OCI-LY1 (cell line): ENCODE measurements around the gene KRT32.

ENCODE experiments used
- H2AFZ ChIP-seq: fragments of 200-600 bp; sonication (generic), shearing (Covaris generic); 2 replicates; pipeline ENCODE4 v1.6.0; 2014; ENCODE audit warnings: antibody characterized with exemption, mild to moderate bottlenecking, low read length
- H3F3A ChIP-seq: fragments of 200-600 bp; sonication (generic), shearing (Covaris generic); 2 replicates; pipeline ENCODE4 v1.6.0; 2014; ENCODE audit warnings: mild to moderate bottlenecking, antibody characterized with exemption, low read length, moderate library complexity; ENCODE audit not compliant: insufficient read depth
- H3K27ac ChIP-seq: fragments of 200-600 bp; sonication (generic); 2 replicates; pipeline ENCODE4 v1.5.1; 2014; ENCODE audit warnings: low read length, mixed run types, mild to moderate bottlenecking, low read depth; ENCODE audit not compliant: poor library complexity, severe bottlenecking
- H3K27me3 ChIP-seq: fragments of 200-600 bp; sonication (generic); 2 replicates; pipeline ENCODE4 v1.6.0; 2014; ENCODE audit warnings: antibody characterized with exemption, mild to moderate bottlenecking, low read length, moderate library complexity; ENCODE audit not compliant: insufficient read depth
- H3K36me3 ChIP-seq: fragments of 200-600 bp; sonication (generic); 2 replicates; pipeline ENCODE4 v1.6.1; 2014; ENCODE audit warnings: mild to moderate bottlenecking, antibody characterized with exemption, low read length, moderate library complexity, mixed read lengths; ENCODE audit not compliant: insufficient read depth
- H3K4me1 ChIP-seq: fragments of 200-600 bp; sonication (generic); 2 replicates; pipeline ENCODE4 v1.5.1; 2014; ENCODE audit warnings: mild to moderate bottlenecking, low read length, moderate library complexity; ENCODE audit not compliant: insufficient read depth, severe bottlenecking
- H3K4me2 ChIP-seq: fragments of 200-600 bp; sonication (generic), shearing (Covaris generic); 2 replicates; pipeline ENCODE4 v1.6.1; 2014; ENCODE audit warnings: low read length
- H3K4me3 ChIP-seq: fragments of 200-600 bp; sonication (generic); 2 replicates; pipeline ENCODE4 v1.5.1; 2014; ENCODE audit warnings: low read length, low read depth, mild to moderate bottlenecking, mixed read lengths; ENCODE audit not compliant: poor library complexity, severe bottlenecking
- H3K79me2 ChIP-seq: fragments of 200-600 bp; shearing (Covaris generic); 2 replicates; pipeline ENCODE4 v1.6.1; 2016; ENCODE audit warnings: mixed run types, low read length, mixed read lengths; ENCODE audit not compliant: insufficient read depth
- H3K9ac ChIP-seq: fragments of 200-600 bp; sonication (generic), shearing (Covaris generic); 2 replicates; pipeline ENCODE4 v1.6.1; 2014; ENCODE audit warnings: mild to moderate bottlenecking, low read length, mixed read lengths
- H3K9me2 ChIP-seq: fragments of 200-600 bp; sonication (generic), shearing (Covaris generic); 2 replicates; pipeline ENCODE4 v1.6.1; 2014; ENCODE audit warnings: low read depth, mild to moderate bottlenecking, low read length, mixed read lengths
- H3K9me3 ChIP-seq: fragments of 200-600 bp; shearing (Covaris generic); 2 replicates; pipeline ENCODE4 v1.6.1; 2014; ENCODE audit warnings: low read length, mixed read lengths
- H4K20me1 ChIP-seq: fragments of 200-600 bp; sonication (generic), shearing (Covaris generic); 2 replicates; pipeline ENCODE4 v1.6.0; 2016; ENCODE audit warnings: mild to moderate bottlenecking, low read length; ENCODE audit not compliant: insufficient read depth
- CTCF ChIP-seq: fragments of 200-600 bp; sonication (generic), shearing (Covaris generic); IDR thresholded peaks from 2 replicates; pipeline ENCODE4 v1.5.1; 2017; ENCODE audit warnings: mild to moderate bottlenecking, antibody characterized with exemption, low read length, moderate library complexity, mixed read lengths
- EZH2 ChIP-seq: fragments of 200-600 bp; sonication (generic), shearing (Covaris generic); IDR thresholded peaks from 2 replicates; pipeline ENCODE4 v1.8.0; 2017; ENCODE audit warnings: borderline replicate concordance, mixed run types, mild to moderate bottlenecking, antibody characterized with exemption, low read length, moderate library complexity, mixed read lengths

KRT32 gene

GRCh38 chr17:41468346-41468745, 1.2 kb upstream of the KRT32 start:
- TF ChIP-seq EZH2: no peak
- TF ChIP-seq CTCF: no peak
- Histone ChIP-seq H3K27me3 (no peaks in the 10 kb centered on the region; the same call in 1 of the 2 replicates), H3K36me3 (no peaks in the 10 kb centered on the region), H3K4me1 (no peaks in the 10 kb centered on the region), H4K20me1 (no peaks in the 10 kb centered on the region), H3K4me2 (no peak overlapping the region), H3K4me3 (no peak overlapping the region), H3K9me3 (no peaks in the 10 kb centered on the region), H3K9me2 (no peaks in the 10 kb centered on the region), H2AFZ (no peak overlapping the region), H3F3A (no peaks in the 10 kb centered on the region), H3K79me2 (no peaks in the 10 kb centered on the region), H3K9ac (no peak overlapping the region), H3K27ac (no peak overlapping the region)

GRCh38 chr17:41467561-41467960, 375 bp upstream of the KRT32 start:
- Histone ChIP-seq H3K4me2 (no peak overlapping the region), H4K20me1 (no peaks in the 10 kb centered on the region), H3K9me3 (no peaks in the 10 kb centered on the region), H3K36me3 (no peaks in the 10 kb centered on the region), H3K9ac (no peak overlapping the region), H3K27me3 (no peaks in the 10 kb centered on the region; the same call in 1 of the 2 replicates), H3K4me1 (no peaks in the 10 kb centered on the region), H3K4me3 (no peak overlapping the region), H2AFZ (no peak overlapping the region), H3K79me2 (no peaks in the 10 kb centered on the region), H3K27ac (no peak overlapping the region), H3K9me2 (no peaks in the 10 kb centered on the region), H3F3A (no peaks in the 10 kb centered on the region)
- TF ChIP-seq CTCF (no peak), EZH2 (no peak)

- no peaks in the 10 kb centered on the region for H4K20me1 ChIP-seq
- no peak overlapping the region for H3K4me3 ChIP-seq
- no peak for TF ChIP-seq EZH2
- no peak for TF ChIP-seq CTCF
- H3K9me3 ChIP-seq: no peaks in the 10 kb centered on the region
- H3K9me2 ChIP-seq: no peaks in the 10 kb centered on the region
- no peak overlapping the region for H2AFZ ChIP-seq
- H3F3A ChIP-seq: no peaks in the 10 kb centered on the region
- H3K4me1 ChIP-seq: no peaks in the 10 kb centered on the region
- H3K9ac ChIP-seq: no peak overlapping the region
- no peaks in the 10 kb centered on the region for H3K79me2 ChIP-seq
- no peaks in the 10 kb centered on the region for H3K36me3 ChIP-seq
- no peak overlapping the region for H3K27ac ChIP-seq
- no peaks in the 10 kb centered on the region; the same call in 1 of the 2 replicates for H3K27me3 ChIP-seq
- no peak overlapping the region for H3K4me2 ChIP-seq
Measured at GRCh38 chr17:41464682-41465081, 2.5 kb downstream of the KRT32 start.
